Hematopoietic multipotent progenitor cell treated with erythropoietin and hydrocortisone succinate and interleukin-3 and kit ligand, for 4 days (in vitro differentiated cells): ENCODE data around the gene PPP1R12A.
A peak's percentile ranks its signal among the peaks of the same experiment; 100 is the strongest.

Experiments used
- DNase-seq: peaks from one replicate; pipeline ENCODE4 v3.0.0-alpha.2; 2015

PPP1R12A gene

GRCh38 chr12:79763766-79764452 lies 171.0 kb downstream of the PPP1R12A start:
- DNase-seq, result no peak

GRCh38 chr12:79761341-79761740 lies 173.6 kb downstream of the PPP1R12A start:
- no peak for DNase-seq

GRCh38 chr12:79747274-79747673 lies 187.6 kb downstream of the PPP1R12A start:
- no peak for DNase-seq

- peak; percentile 82 for DNase-seq
Observed at GRCh38 chr12:79737875-79738718, 196.8 kb downstream of the PPP1R12A start.

GRCh38 chr12:79732638-79733037 lies 202.3 kb downstream of the PPP1R12A start:
- peak; percentile 4 for DNase-seq

DNA sequence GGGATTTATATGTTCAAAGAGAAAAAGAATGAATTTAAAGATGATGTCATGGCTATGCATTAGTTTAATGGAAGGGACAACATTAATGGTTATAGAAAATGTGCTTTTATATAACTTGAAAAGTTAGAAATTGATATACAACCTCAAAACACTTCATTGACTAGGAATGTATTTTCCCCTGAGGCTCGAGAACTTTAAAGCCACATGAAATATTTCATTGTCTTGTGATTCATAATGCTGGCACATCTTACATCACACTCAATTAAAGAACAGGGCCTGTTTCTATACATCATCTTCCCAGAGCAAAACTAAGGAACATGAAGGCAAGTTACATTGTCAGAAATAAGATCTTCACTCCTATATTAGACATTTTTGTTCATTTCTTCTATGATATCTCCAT lies 208.9 kb downstream of the PPP1R12A start:
- no peak for DNase-seq
